CD4-positive, CD25-positive, alpha-beta regulatory T cell (primary cell): ENCODE data around the gene FCGR3B. TPM values are rescaled to one million over a fixed set of nuclear protein-coding genes. Genes with fewer than 3 reads are reported as not detected.
"Not testable (repeated sequence)": the region's sequence is repeated elsewhere in the genome, so short reads cannot be mapped to it uniquely, and the experiment has no call there.

ENCODE experiments used
- ATAC-seq, 2 donors: fragments of 150-1000 bp; cut with Tn5 transposase; one replicate each; pipeline ENCODE4 v1.10.0; 2021; ENCODE audit warnings: low read depth in 2 of 2, moderate number of reproducible peaks in 2 of 2, moderate library complexity in 1 of 2
- DNase-seq, 3 donors: peaks; one replicate each; pipeline versions ENCODE4 v3.0.0 to v3.0.0-alpha.2; 2012 to 2022; ENCODE audit warnings: mixed read lengths in 1 of 3
- H3K27ac ChIP-seq: one replicate; pipeline ENCODE4 v1.7.0; 2013; ENCODE audit warnings: mild to moderate bottlenecking, low read length; ENCODE audit not compliant: insufficient read depth, poor library complexity, severe bottlenecking
- H3K27me3 ChIP-seq: one replicate; pipeline ENCODE4 v1.7.0; 2013; ENCODE audit warnings: low read length; ENCODE audit not compliant: control insufficient read depth, insufficient read depth
- H3K36me3 ChIP-seq: one replicate; pipeline ENCODE4 v1.7.0; 2013; ENCODE audit warnings: mild to moderate bottlenecking, low read length, moderate library complexity; ENCODE audit not compliant: control insufficient read depth, insufficient read depth
- H3K4me1 ChIP-seq: 2 replicates; pipeline ENCODE4 v1.7.0; 2013; ENCODE audit warnings: mild to moderate bottlenecking, low read length; ENCODE audit not compliant: insufficient read depth, control insufficient read depth, poor library complexity, severe bottlenecking
- H3K4me3 ChIP-seq: one replicate; pipeline ENCODE4 v1.7.0; 2013; ENCODE audit warnings: low read depth, mild to moderate bottlenecking, low read length, moderate library complexity
- H3K9me3 ChIP-seq, 2 experiments: 1 replicate in 1 of 2; 2 replicates in 1 of 2; pipeline ENCODE4 v1.7.0; 2013; ENCODE audit warnings: low read length in 2 of 2, mild to moderate bottlenecking in 1 of 2, moderate library complexity in 1 of 2; ENCODE audit not compliant: control insufficient read depth in 2 of 2
- H3K27ac Mint-ChIP-seq, 3 donors: one replicate each; pipeline ENCODE4 v1.8.0; 2020 to 2022; ENCODE audit warnings: mild to moderate bottlenecking in 3 of 3, mixed read lengths in 3 of 3, moderate library complexity in 2 of 3
- H3K27me3 Mint-ChIP-seq: one replicate; pipeline ENCODE4 v1.8.0; 2022; ENCODE audit warnings: mild to moderate bottlenecking, mixed read lengths
- H3K36me3 Mint-ChIP-seq: one replicate; pipeline ENCODE4 v1.8.0; 2020; ENCODE audit warnings: mixed read lengths
- H3K4me1 Mint-ChIP-seq, 4 donors: one replicate each; pipeline ENCODE4 v1.8.0; 2020 to 2022; ENCODE audit warnings: mixed read lengths in 4 of 4, mild to moderate bottlenecking in 1 of 4
- H3K4me3 Mint-ChIP-seq, 4 donors: one replicate each; pipeline ENCODE4 v1.8.0; 2020 to 2022; ENCODE audit warnings: mild to moderate bottlenecking in 4 of 4, mixed read lengths in 4 of 4, moderate library complexity in 3 of 4
- H3K9me3 Mint-ChIP-seq, 7 donors: one replicate each; pipeline ENCODE4 v1.8.0; 2020 to 2022; ENCODE audit warnings: mixed read lengths in 7 of 7, mild to moderate bottlenecking in 3 of 7, moderate library complexity in 2 of 7
- polyA plus RNA-seq, 4 donors: library from polyadenylated mRNA; unstranded; fragments of 300-500 nt; fragmentation: Illumina TruSeq; gene quantifications; one replicate each; pipeline ENCODE4 v1.2.3, GENCODE V29; 2021
- total RNA-seq: library from RNA; stranded (reverse); gene quantifications from one replicate; pipeline ENCODE4 v1.2.3, GENCODE V29; 2022

Gene FCGR3B
- total and polyA plus RNA-seq, 5 donors from 2014 or later: not detected

DNA sequence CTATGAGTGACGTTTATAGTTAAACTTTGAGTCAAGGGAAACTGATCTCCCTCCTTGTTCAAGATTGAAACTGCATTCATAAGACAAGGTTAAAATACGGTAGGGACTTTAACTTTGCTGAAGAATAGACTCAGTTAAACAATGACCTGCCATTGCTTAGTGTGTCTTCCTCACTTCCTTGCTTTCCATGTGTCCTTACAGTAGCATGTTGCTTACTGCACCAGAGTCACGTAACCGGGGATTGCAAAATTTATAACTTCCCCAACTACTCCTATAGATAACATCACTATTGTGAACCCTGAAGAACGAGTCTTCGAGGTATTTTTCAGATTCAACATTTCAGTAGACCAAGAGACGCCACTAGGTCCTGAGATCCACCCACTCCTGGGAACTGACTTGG, 22.6 kb upstream of the FCGR3B start:
- not testable (repeated sequence) for H3K4me1 Mint-ChIP-seq, ATAC-seq, H3K27ac Mint-ChIP-seq

DNA sequence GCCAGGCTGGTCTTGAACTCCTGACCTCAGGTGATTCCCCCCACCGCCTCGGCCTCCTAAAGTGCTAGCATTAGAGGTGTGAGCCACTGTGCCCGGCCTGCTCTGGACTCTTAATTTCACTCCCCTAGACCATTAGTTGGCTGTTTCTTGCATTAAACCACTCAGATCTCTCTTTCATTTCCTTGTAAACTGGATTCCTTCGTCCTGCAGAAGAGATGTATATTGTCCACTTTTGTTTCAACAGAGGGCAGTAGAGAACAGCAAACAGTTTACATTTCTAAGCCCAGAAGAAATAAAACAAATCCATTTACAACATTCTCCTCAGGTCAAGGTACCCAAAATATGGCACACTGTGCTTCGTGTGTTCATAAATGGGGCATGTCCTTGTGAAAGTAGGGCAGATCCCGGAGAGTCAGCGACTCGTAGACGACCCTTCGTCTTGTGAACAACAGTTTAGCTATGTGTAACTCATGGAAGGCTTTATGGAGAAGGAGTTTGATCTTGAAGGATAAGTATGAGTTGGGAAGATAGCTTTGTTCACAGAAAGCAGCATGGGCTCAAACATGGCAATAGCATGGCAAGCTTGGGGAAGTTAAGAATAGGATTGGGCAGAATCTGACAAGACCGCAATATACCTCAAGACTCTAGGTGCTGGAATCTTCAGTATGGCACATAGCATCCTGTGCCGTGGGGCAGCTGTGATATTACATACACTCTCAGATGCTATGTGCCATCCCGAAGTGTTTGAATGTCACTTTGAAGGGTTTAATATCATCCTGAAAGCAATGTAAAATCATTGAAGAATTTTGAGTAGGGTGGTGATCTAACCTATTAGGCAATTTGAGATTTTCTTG, 16.8 kb upstream of the FCGR3B start:
- H3K27me3 Mint-ChIP-seq: peaks cover 31% of the 10 kb centered on the region
- not testable (repeated sequence) for H3K4me1 ChIP-seq, H3K36me3 Mint-ChIP-seq, H3K9me3 ChIP-seq, H3K9me3 Mint-ChIP-seq, ATAC-seq, H3K4me3 ChIP-seq, H3K27ac Mint-ChIP-seq, H3K4me1 Mint-ChIP-seq, H3K4me3 Mint-ChIP-seq, H3K27ac ChIP-seq, H3K27me3 ChIP-seq, H3K36me3 ChIP-seq
- DNase-seq: peak in 2 of 3 donors; percentile 18 to 31

More for the DNA sequence above, 22.6 kb upstream of the FCGR3B start:
- H3K4me3 ChIP-seq, H3K36me3 ChIP-seq, H3K27me3 ChIP-seq, H3K4me3 Mint-ChIP-seq, H3K4me1 ChIP-seq, H3K9me3 ChIP-seq, DNase-seq, H3K36me3 Mint-ChIP-seq, H3K27ac ChIP-seq, H3K9me3 Mint-ChIP-seq: not testable (repeated sequence)
- H3K27me3 Mint-ChIP-seq: peaks cover 25% of the 10 kb centered on the region

DNA sequence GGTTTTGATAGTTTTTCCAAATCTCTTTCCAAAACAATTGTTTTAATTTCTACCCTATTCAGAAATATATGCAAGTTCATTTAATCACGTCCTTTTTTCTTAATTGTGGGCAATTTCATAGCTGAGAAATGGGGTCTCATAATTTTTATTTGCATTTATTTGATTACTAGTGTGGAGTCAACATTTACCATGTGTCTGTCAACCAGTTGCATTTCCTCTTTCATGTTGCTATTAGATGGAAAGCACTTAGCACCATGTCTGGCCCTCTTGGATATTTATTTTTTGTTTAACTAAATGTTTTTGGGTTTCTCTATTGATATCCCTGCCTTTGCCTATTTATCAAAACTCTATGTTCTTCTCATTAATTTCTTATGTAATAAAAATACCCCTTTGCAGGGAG, 13.9 kb upstream of the FCGR3B start:
- H3K4me1 ChIP-seq, H3K4me3 ChIP-seq, H3K27ac ChIP-seq, H3K9me3 Mint-ChIP-seq, H3K4me1 Mint-ChIP-seq, H3K4me3 Mint-ChIP-seq, H3K36me3 Mint-ChIP-seq, H3K36me3 ChIP-seq, DNase-seq, H3K27ac Mint-ChIP-seq, H3K27me3 ChIP-seq, ATAC-seq, H3K9me3 ChIP-seq: not testable (repeated sequence)
- H3K27me3 Mint-ChIP-seq: peaks cover 18% of the 10 kb centered on the region

DNA sequence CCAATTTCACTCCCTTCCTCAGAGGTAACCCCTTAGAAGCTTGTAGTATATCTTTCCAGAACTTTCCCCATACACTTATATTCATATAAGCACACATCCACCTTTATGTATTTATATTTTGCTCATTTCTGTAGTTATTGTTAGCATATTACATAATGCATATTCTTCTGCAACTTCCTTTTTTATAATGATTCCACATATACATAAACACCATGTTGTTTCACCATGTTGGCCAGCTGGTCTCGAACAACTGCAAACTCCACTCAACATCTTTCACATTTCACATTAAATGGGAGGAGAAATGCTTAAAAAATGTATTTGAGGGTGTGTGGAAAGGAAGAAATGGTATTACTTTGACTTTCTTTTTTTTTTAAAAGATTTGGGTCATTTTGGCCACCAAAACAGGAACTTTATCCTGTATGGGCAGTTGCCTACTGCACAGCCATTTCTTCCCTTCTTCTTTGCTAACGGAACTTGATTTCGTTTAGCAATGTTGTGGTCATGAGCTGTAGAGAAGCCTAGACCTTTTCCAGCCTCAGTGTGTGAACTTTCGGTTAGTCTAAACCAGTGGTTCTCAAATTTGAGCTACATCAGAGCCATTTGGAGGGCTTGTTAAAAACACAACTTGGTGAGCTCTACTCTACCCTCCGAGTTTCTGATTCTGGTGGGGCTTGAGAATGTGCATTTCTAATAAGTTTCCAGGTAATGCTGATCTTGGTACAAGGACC, 12.7 kb upstream of the FCGR3B start:
- H3K27ac Mint-ChIP-seq, H3K4me1 Mint-ChIP-seq, H3K4me3 Mint-ChIP-seq, H3K4me3 ChIP-seq, H3K4me1 ChIP-seq, DNase-seq, H3K9me3 Mint-ChIP-seq, H3K36me3 ChIP-seq, H3K27me3 ChIP-seq, ATAC-seq, H3K9me3 ChIP-seq, H3K36me3 Mint-ChIP-seq, H3K27ac ChIP-seq: not testable (repeated sequence)
- peaks cover 14% of the 10 kb centered on the region for H3K27me3 Mint-ChIP-seq

DNA sequence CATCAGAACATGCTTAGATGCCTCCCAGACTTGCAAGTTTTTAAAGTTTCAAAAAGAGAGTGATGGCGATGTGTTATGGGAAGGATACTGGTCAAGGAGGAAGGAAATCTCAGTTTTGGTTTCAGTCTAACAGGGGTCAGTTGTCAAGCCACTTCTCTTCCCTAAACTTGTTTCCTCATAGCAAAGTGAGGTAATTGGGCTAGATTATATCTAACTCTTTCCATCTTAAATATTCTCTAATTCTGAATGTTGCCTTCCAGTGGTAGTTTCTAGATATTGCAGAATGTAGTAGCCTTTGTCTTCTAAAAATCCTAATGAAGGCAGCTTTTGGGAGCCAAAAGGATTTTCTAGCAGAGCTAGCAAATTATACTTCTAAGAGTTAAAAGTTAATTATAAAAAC, 11.7 kb upstream of the FCGR3B start:
- not testable (repeated sequence) for H3K4me3 ChIP-seq, H3K9me3 ChIP-seq, H3K9me3 Mint-ChIP-seq, H3K36me3 Mint-ChIP-seq, H3K4me1 Mint-ChIP-seq, H3K27ac Mint-ChIP-seq, H3K27ac ChIP-seq, H3K4me1 ChIP-seq, H3K36me3 ChIP-seq, ATAC-seq, H3K4me3 Mint-ChIP-seq, H3K27me3 ChIP-seq, DNase-seq
- H3K27me3 Mint-ChIP-seq: peaks cover 12% of the 10 kb centered on the region

DNA sequence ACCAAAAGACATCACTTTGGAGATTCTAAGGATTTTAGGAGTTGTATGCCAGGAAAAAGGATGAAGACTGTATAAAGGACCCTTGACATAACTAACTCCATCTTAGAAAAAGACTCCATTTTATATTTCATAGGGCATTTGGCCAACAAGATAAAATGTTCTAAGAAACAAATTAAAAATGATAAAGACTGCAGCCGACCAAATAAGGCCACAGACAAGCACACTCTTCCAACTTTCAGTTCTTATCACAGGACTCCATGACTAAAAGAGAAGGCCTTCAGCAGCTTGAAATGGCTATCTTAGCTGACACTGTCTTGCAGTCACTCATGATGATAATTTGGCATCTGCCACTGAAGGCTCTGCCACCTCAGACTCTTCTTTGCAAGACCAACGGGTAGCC, 8.2 kb upstream of the FCGR3B start:
- not testable (repeated sequence) for H3K36me3 Mint-ChIP-seq, ATAC-seq, H3K9me3 ChIP-seq, H3K27ac Mint-ChIP-seq, H3K36me3 ChIP-seq, H3K4me1 ChIP-seq, H3K27ac ChIP-seq, H3K4me3 Mint-ChIP-seq, DNase-seq, H3K27me3 Mint-ChIP-seq, H3K4me3 ChIP-seq, H3K27me3 ChIP-seq, H3K9me3 Mint-ChIP-seq
- H3K4me1 Mint-ChIP-seq: peaks cover 5 to 12% (median 9%) of the 10 kb centered on the region in 4 donors

DNA sequence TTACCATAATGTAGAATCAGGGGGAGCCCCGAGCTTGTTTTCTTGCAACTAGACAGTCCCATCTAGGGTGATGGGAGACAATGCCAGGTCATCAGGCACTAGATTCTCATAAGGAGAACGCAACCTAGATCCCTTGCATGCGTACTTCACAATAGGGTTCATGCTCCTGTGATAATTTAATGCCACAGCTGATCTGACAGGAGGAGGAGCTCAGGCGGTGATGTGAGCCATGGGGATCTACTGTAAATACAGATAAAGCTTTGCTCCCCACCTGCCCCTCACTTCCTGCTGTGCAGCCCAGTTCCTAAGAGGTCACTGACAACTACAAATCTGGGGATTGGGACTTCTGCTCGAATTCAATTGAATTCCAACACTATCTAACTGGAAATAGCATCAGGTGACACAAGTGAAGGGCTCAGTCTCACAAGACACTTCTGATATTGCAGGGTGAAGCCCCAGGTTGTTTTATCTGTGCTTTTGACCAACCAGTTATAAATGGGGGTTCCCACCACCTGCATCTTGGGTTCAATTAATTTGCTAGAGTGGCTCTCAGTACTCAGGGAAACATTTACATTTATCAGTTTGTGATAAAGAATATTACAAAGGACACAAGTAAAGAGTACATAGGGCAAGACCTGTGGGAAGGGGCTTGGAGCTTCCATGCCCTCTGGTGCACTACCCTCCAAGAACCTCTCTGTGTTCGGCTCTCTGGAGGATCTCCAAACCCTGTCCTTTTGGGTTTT, 7.4 kb upstream of the FCGR3B start:
- not testable (repeated sequence) for H3K9me3 ChIP-seq, H3K9me3 Mint-ChIP-seq, H3K4me1 ChIP-seq, H3K36me3 ChIP-seq, H3K27me3 Mint-ChIP-seq, H3K27ac ChIP-seq, ATAC-seq, H3K4me3 ChIP-seq, H3K27me3 ChIP-seq, H3K4me3 Mint-ChIP-seq, H3K36me3 Mint-ChIP-seq, DNase-seq, H3K27ac Mint-ChIP-seq
- peaks cover 5 to 12% (median 9%) of the 10 kb centered on the region in 4 donors for H3K4me1 Mint-ChIP-seq
